Vagina (tissue), 2 donors: ENCODE results near the gene APPL2. TPM values are rescaled to one million over a fixed set of nuclear protein-coding genes. Genes with fewer than 3 reads are reported as not detected.

Experiments used
- DNase-seq, 2 donors: peaks; one replicate each; pipeline ENCODE4 v3.0.0-alpha.2; 2017; ENCODE audit errors: extremely low spot score in 2 of 2
- H3K27ac ChIP-seq: fragments of 200-600 bp; sonication (generic); one replicate; pipeline ENCODE4 v1.5.1; 2019
- H3K27me3 ChIP-seq: fragments of 200-600 bp; sonication (generic); one replicate; pipeline ENCODE4 v1.5.1; 2019
- H3K36me3 ChIP-seq, 2 donors: fragments of 200-600 bp; sonication (generic); one replicate each; pipeline ENCODE4 v1.5.1; 2017 to 2019
- H3K4me1 ChIP-seq: fragments of 200-600 bp; sonication (generic); one replicate; pipeline ENCODE4 v1.5.1; 2019
- H3K4me3 ChIP-seq, 2 donors: fragments of 200-600 bp; sonication (generic); 1 replicate in 1 of 2; 2 replicates in 1 of 2; pipeline ENCODE4 v1.5.1; 2016 to 2019
- H3K9me3 ChIP-seq: fragments of 200-600 bp; sonication (generic); one replicate; pipeline ENCODE4 v1.5.1; 2019
- POLR2A ChIP-seq, 2 donors: fragments of 450-650 bp; IDR thresholded peaks; one replicate each; pipeline ENCODE4 v1.6.1; 2017; ENCODE audit warnings: antibody characterized with exemption in 2 of 2, mild to moderate bottlenecking in 2 of 2, moderate library complexity in 2 of 2
- POLR2AphosphoS5 ChIP-seq, 2 donors: sonication (generic); formaldehyde crosslinking; IDR thresholded peaks; one replicate each; pipeline ENCODE4 v1.9.0; 2017; ENCODE audit warnings: antibody characterized with exemption in 2 of 2, mild to moderate bottlenecking in 2 of 2, low read depth in 1 of 2; ENCODE audit not compliant: insufficient read depth in 1 of 2
- intact Hi-C: fragments of 100-400 bp; cut with DNase I; formaldehyde crosslinking; loops from one replicate; pipeline ENCODE4 v1.15.1; 2023
- total RNA-seq: library from RNA; depleted of rRNA; stranded (reverse); fragments of >200 nt; gene quantifications from one replicate; pipeline ENCODE4 v1.2.3, GENCODE V29; 2016
- TF ChIP-seq, protein P1 (sequence below), 3 experiments: fragments of 450-650 bp in 2 of 3; fragments of 200-600 bp in 1 of 3; sonication (generic) in 1 of 3; IDR thresholded peaks; one replicate each; pipeline ENCODE4 v1.5.1; 2017 to 2019; ENCODE audit warnings: antibody characterized with exemption in 3 of 3, mild to moderate bottlenecking in 2 of 3, moderate library complexity in 2 of 3

Gene APPL2
- total RNA-seq, 1 donor from 2014 or later: 48.1 TPM

- Histone ChIP-seq H3K4me1 (no peaks in the 10 kb centered on the region), H3K27ac (no peak overlapping the region), H3K27me3 (no peaks in the 10 kb centered on the region), H3K36me3 (no peaks in the 10 kb centered on the region), H3K9me3 (no peaks in the 10 kb centered on the region), H3K4me3 (no peak overlapping the region)
- no peak for DNase-seq
- TF ChIP-seq, protein P1, sequence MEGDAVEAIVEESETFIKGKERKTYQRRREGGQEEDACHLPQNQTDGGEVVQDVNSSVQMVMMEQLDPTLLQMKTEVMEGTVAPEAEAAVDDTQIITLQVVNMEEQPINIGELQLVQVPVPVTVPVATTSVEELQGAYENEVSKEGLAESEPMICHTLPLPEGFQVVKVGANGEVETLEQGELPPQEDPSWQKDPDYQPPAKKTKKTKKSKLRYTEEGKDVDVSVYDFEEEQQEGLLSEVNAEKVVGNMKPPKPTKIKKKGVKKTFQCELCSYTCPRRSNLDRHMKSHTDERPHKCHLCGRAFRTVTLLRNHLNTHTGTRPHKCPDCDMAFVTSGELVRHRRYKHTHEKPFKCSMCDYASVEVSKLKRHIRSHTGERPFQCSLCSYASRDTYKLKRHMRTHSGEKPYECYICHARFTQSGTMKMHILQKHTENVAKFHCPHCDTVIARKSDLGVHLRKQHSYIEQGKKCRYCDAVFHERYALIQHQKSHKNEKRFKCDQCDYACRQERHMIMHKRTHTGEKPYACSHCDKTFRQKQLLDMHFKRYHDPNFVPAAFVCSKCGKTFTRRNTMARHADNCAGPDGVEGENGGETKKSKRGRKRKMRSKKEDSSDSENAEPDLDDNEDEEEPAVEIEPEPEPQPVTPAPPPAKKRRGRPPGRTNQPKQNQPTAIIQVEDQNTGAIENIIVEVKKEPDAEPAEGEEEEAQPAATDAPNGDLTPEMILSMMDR (IDR thresholded peaks at IDR 0.05): no peak
- TF ChIP-seq POLR2AphosphoS5 (IDR thresholded peaks at IDR 0.05; ENCODE audit: insufficient read depth in 1 of 2, low read depth in 1 of 2) (no peak), POLR2A (IDR thresholded peaks at IDR 0.05) (no peak)
- intact Hi-C loops: no loop called here
Observed at GRCh38 chr12:105264771-105265170, 28.8 kb upstream of the APPL2 start.

GRCh38 chr12:105262461-105263184 lies 26.6 kb upstream of the APPL2 start:
- TF ChIP-seq POLR2A (IDR thresholded peaks at IDR 0.05) (no peak), POLR2AphosphoS5 (IDR thresholded peaks at IDR 0.05; ENCODE audit: insufficient read depth in 1 of 2, low read depth in 1 of 2) (no peak)
- TF ChIP-seq, protein P1 (IDR thresholded peaks at IDR 0.05): no peak
- Histone ChIP-seq H3K27me3 (no peaks in the 10 kb centered on the region), H3K4me3 (no peak overlapping the region), H3K36me3 (no peaks in the 10 kb centered on the region), H3K9me3 (no peaks in the 10 kb centered on the region), H3K4me1 (no peaks in the 10 kb centered on the region), H3K27ac (no peak overlapping the region)
- no peak for DNase-seq
- intact Hi-C loops: no loop called here

DNA sequence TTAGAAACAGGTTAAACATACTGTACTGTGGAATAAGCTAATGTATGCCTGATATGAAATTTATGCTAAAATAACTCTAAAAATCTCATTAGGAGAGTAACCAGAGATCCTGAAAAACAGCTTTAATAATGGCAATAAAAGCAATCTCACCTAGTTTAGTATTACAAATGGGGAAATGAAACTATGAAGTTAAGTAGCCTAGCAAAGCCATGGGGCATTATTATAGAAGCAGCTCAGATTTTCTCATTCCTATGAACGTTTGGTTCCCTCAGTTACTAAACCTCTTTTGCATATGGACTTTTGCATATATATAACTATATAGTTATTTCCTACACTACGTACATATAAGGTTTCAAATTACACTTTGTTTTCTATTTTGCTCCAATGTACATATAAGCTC lies 25.0 kb upstream of the APPL2 start:
- no peaks in the 10 kb centered on the region for H3K36me3 ChIP-seq
- no peak overlapping the region for H3K4me3 ChIP-seq
- H3K9me3 ChIP-seq: no peaks in the 10 kb centered on the region
- no peaks in the 10 kb centered on the region for H3K27me3 ChIP-seq
- peaks cover 6% of the 10 kb centered on the region for H3K4me1 ChIP-seq
- intact Hi-C loops: no loop called here
- no peak for DNase-seq
- TF ChIP-seq POLR2AphosphoS5 (IDR thresholded peaks at IDR 0.05; ENCODE audit: insufficient read depth in 1 of 2, low read depth in 1 of 2) (no peak), POLR2A (IDR thresholded peaks at IDR 0.05) (no peak)
- TF ChIP-seq, protein P1 (IDR thresholded peaks at IDR 0.05): no peak
- H3K27ac ChIP-seq: no peak overlapping the region

DNA sequence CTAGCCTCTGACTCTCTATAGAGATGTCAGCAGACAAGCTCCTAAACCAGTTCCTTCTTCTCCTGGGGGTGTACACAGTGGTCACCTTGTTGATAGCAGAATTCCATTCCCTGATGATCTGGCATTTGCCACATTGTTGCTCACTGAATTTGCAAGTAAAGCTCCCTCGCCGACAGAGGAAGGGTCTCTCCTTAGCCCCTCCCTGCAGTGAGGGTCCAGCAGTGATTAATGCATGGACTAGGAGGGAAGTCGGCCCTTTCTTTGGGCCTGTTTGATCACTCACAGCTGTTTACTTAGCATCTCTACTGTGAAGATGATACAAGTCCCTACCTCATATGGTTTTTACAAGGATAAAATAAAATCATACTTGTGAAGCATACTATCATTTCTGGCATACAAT lies 23.3 kb upstream of the APPL2 start:
- H3K27me3 ChIP-seq: no peaks in the 10 kb centered on the region
- H3K27ac ChIP-seq: no peak overlapping the region
- H3K4me3 ChIP-seq: no peak overlapping the region
- H3K4me1 ChIP-seq: peaks cover 20% of the 10 kb centered on the region
- TF ChIP-seq POLR2A (IDR thresholded peaks at IDR 0.05) (no peak), POLR2AphosphoS5 (IDR thresholded peaks at IDR 0.05; ENCODE audit: insufficient read depth in 1 of 2, low read depth in 1 of 2) (no peak)
- TF ChIP-seq, protein P1 (IDR thresholded peaks at IDR 0.05): no peak
- DNase-seq: no peak
- H3K9me3 ChIP-seq: no peaks in the 10 kb centered on the region
- no peaks in the 10 kb centered on the region for H3K36me3 ChIP-seq
- intact Hi-C loops: no loop called here

DNA sequence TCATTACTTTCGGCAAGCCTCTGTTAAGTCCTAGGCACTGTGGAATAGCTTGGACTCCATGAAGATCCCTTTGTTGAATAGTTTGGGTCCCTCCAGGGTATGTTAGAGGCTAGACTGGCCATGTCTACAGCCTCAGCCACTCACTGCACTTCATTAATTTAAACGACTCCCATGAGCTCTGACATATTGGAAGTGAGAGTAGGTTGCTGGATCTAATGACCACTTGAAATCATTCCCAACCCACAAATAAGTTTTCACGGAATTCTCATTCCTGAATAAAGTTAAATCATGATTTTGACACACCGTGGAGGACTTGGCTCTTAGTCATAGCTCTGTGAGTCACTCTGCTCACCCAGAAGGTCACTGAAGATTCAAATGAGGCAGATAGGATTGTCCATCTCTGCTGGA lies 21.4 kb upstream of the APPL2 start:
- no peaks in the 10 kb centered on the region for H3K27me3 ChIP-seq
- H3K4me1 ChIP-seq: peaks cover 39% of the 10 kb centered on the region
- peak overlapping the region; percentile 66 for H3K27ac ChIP-seq
- TF ChIP-seq, protein P1 (IDR thresholded peaks at IDR 0.05): no peak
- TF ChIP-seq POLR2A (IDR thresholded peaks at IDR 0.05) (no peak), POLR2AphosphoS5 (IDR thresholded peaks at IDR 0.05; ENCODE audit: insufficient read depth in 1 of 2, low read depth in 1 of 2) (no peak)
- DNase-seq: no peak
- intact Hi-C loops: no loop called here
- no peak overlapping the region for H3K4me3 ChIP-seq
- no peaks in the 10 kb centered on the region for H3K36me3 ChIP-seq
- no peaks in the 10 kb centered on the region for H3K9me3 ChIP-seq
